ENCODE data around the gene FAM184A.

DNA sequence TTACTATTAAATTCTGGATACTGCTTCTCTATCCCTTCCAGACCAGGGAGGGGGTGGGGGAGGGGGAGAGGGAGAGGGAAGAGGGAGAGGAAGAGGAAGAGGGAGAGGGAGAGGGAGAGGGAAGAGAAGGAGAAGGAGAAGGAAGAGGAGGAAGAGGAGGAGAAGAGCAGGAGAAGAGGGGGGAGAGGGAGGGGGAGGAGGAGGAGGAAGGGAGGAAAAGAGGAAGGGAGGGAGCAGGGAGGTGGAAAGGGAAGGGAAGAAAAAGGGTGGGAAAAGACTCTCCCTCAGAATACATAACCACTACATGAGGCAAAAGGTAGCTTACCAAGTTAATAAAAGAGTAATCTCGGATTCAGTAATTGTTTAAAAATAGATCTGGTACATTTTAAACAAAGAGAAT, 46.0 kb downstream of the FAM184A start:
- TF ChIP-seq, protein P1, sequence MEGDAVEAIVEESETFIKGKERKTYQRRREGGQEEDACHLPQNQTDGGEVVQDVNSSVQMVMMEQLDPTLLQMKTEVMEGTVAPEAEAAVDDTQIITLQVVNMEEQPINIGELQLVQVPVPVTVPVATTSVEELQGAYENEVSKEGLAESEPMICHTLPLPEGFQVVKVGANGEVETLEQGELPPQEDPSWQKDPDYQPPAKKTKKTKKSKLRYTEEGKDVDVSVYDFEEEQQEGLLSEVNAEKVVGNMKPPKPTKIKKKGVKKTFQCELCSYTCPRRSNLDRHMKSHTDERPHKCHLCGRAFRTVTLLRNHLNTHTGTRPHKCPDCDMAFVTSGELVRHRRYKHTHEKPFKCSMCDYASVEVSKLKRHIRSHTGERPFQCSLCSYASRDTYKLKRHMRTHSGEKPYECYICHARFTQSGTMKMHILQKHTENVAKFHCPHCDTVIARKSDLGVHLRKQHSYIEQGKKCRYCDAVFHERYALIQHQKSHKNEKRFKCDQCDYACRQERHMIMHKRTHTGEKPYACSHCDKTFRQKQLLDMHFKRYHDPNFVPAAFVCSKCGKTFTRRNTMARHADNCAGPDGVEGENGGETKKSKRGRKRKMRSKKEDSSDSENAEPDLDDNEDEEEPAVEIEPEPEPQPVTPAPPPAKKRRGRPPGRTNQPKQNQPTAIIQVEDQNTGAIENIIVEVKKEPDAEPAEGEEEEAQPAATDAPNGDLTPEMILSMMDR (IDR thresholded peaks at IDR 0.05): no peak
- TF ChIP-seq CREB1 (CRISPR knock-in tag; IDR thresholded peaks at IDR 0.05) (no peak), FOXP1 (CRISPR knock-in tag; IDR thresholded peaks at IDR 0.05; ENCODE audit: borderline replicate concordance) (no peak), ZNF281 (CRISPR knock-in tag; IDR thresholded peaks at IDR 0.05) (no peak), TEAD1 (CRISPR knock-in tag; IDR thresholded peaks at IDR 0.05) (no peak), MAX (CRISPR knock-in tag; IDR thresholded peaks at IDR 0.05) (no peak)

Data from WTC11 (cell line).